Activated CD8-positive, alpha-beta T cell treated with anti-CD3 and anti-CD28 coated beads, Interleukin-2, amount 10 ng/mL, durations not matched to agents 7 days and 5 days (primary cell): ENCODE results near the gene SLC19A2. TPM values are rescaled to one million over a fixed set of nuclear protein-coding genes. Genes with fewer than 3 reads are reported as not detected.
"Not testable (repeated sequence)": the region's sequence is repeated elsewhere in the genome, so short reads cannot be mapped to it uniquely, and the experiment has no call there.

ENCODE experiments used
- ATAC-seq: fragments of 150-1000 bp; cut with Tn5 transposase; one replicate; pipeline ENCODE4 v1.10.0; 2021; ENCODE audit warnings: moderate library complexity
- CTCF ChIA-PET: fragments of 350-600 bp; sonication (Branson Sonifier 250); formaldehyde crosslinking; loops from one replicate; lab custom pipeline; 2021; ENCODE audit warnings: antibody characterized with exemption; lab: Charles Lee
- POLR2A ChIA-PET: fragments of 350-600 bp; sonication (Branson Sonifier 250); formaldehyde crosslinking; loops from one replicate; lab custom pipeline; 2021; ENCODE audit warnings: antibody characterized with exemption; lab: Charles Lee
- DNase-seq: peaks from one replicate; pipeline ENCODE4 v3.0.0-alpha.2; 2020
- H3K27ac Mint-ChIP-seq: one replicate; pipeline ENCODE4 v1.8.0; 2021; ENCODE audit warnings: mild to moderate bottlenecking, mixed read lengths
- H3K27me3 Mint-ChIP-seq: one replicate; pipeline ENCODE4 v1.8.0; 2021; ENCODE audit warnings: low read depth, mixed read lengths
- H3K36me3 Mint-ChIP-seq: one replicate; pipeline ENCODE4 v1.8.0; 2021; ENCODE audit warnings: low read depth, mixed read lengths
- H3K4me1 Mint-ChIP-seq: one replicate; pipeline ENCODE4 v1.8.0; 2021; ENCODE audit warnings: low read depth, mixed read lengths
- H3K4me3 Mint-ChIP-seq: one replicate; pipeline ENCODE4 v1.8.0; 2021; ENCODE audit warnings: mild to moderate bottlenecking, mixed read lengths
- H3K9me3 Mint-ChIP-seq: one replicate; pipeline ENCODE4 v1.8.0; 2022; ENCODE audit warnings: mixed read lengths; ENCODE audit not compliant: insufficient read depth
- total RNA-seq, 2 experiments: library from RNA; stranded (reverse); gene quantifications; one replicate each; pipeline ENCODE4 v1.2.3, GENCODE V29; 2021

The SLC19A2 gene
- total RNA-seq, 2 experiments from 2014 or later, result 4.8 to 5.8 TPM

GRCh38 chr1:169507413-169507812, 21.7 kb upstream of the SLC19A2 start:
- Mint-ChIP-seq H3K27me3 (peaks cover 2% of the 10 kb centered on the region), H3K9me3 (no peaks in the 10 kb centered on the region), H3K27ac (no peak overlapping the region), H3K4me1 (peaks cover 11% of the 10 kb centered on the region), H3K36me3 (peaks cover 2% of the 10 kb centered on the region), H3K4me3 (no peak overlapping the region)
- ChIA-PET CTCF (interaction anchor here (1.1 to 3.1 kb wide), 2 partner anchors 22 to 39 kb away, joined by 4 to 11 read pairs; no protein-coding TSS in a partner anchor), POLR2A (no interaction called here)
- ATAC-seq (no peak), DNase-seq (no peak)

DNA sequence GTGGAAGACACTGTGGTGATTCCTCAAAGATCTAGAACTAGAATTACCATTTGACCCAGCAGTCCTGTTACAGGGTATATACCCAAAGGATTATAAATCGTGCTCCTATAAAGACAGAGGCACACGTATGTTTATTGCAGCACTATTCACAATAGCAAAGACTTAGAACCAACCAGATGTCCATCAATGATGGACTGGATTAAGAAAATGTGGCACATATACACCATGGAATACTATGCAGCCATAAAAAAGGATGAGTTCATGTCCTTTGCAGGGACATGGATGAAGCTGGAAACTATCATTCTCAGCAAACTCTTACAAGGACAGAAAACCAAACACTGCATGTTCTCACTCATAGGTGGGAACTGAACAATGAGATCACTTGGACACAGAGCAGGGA, 17.9 kb upstream of the SLC19A2 start:
- H3K9me3 Mint-ChIP-seq, H3K36me3 Mint-ChIP-seq, ATAC-seq, DNase-seq, CTCF ChIA-PET, POLR2A ChIA-PET, H3K27ac Mint-ChIP-seq, H3K4me1 Mint-ChIP-seq, H3K4me3 Mint-ChIP-seq, H3K27me3 Mint-ChIP-seq: not testable (repeated sequence)

GRCh38 chr1:169499807-169500206, 14.1 kb upstream of the SLC19A2 start:
- POLR2A ChIA-PET, result no interaction called here

GRCh38 chr1:169497317-169497716, 11.6 kb upstream of the SLC19A2 start:
- Mint-ChIP-seq H3K27me3 (peaks cover 3% of the 10 kb centered on the region), H3K36me3 (peaks cover 2% of the 10 kb centered on the region), H3K27ac (no peak overlapping the region), H3K9me3 (peaks cover 7% of the 10 kb centered on the region), H3K4me1 (peaks cover 12% of the 10 kb centered on the region), H3K4me3 (no peak overlapping the region)
- ATAC-seq (no peak), DNase-seq (no peak)
- CTCF ChIA-PET, result no interaction called here
- POLR2A ChIA-PET, result no interaction called here

More at GRCh38 chr1:169499807-169500206, 14.1 kb upstream of the SLC19A2 start:
- DNase-seq (no peak), ATAC-seq (no peak)
- H3K4me1 Mint-ChIP-seq, result peaks cover 12% of the 10 kb centered on the region
- no peak overlapping the region for H3K27ac Mint-ChIP-seq
- H3K27me3 Mint-ChIP-seq, result peaks cover 3% of the 10 kb centered on the region
- CTCF ChIA-PET, result no interaction called here
- H3K36me3 Mint-ChIP-seq, result peaks cover 4% of the 10 kb centered on the region
- H3K9me3 Mint-ChIP-seq, result peaks cover 7% of the 10 kb centered on the region
- no peak overlapping the region for H3K4me3 Mint-ChIP-seq

DNA sequence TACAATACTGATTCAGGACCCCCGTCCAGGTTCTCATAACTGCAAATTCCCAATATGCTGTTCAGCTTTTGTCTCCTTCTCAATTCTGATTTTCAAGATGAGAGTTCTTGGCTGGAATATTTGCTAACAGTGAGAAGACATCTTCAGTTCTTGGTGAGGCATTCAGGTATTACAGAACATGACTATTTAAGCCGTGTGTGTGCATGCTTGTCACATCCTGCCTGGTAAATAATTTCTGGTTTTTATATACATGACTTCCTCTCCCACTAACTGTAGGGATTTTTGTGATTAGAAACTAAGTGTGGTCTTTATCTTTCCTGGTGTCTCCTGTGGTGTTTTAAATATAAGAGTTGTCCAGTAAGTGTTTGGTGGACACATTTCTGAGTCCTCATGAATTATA, 10.2 kb upstream of the SLC19A2 start:
- H3K27ac Mint-ChIP-seq, result no peak overlapping the region
- H3K4me3 Mint-ChIP-seq, result no peak overlapping the region
- CTCF ChIA-PET, result no interaction called here
- H3K27me3 Mint-ChIP-seq, result peaks cover 3% of the 10 kb centered on the region
- peaks cover 2% of the 10 kb centered on the region for H3K36me3 Mint-ChIP-seq
- peaks cover 7% of the 10 kb centered on the region for H3K9me3 Mint-ChIP-seq
- peaks cover 12% of the 10 kb centered on the region for H3K4me1 Mint-ChIP-seq
- DNase-seq (no peak), ATAC-seq (no peak)
- POLR2A ChIA-PET, result no interaction called here

DNA sequence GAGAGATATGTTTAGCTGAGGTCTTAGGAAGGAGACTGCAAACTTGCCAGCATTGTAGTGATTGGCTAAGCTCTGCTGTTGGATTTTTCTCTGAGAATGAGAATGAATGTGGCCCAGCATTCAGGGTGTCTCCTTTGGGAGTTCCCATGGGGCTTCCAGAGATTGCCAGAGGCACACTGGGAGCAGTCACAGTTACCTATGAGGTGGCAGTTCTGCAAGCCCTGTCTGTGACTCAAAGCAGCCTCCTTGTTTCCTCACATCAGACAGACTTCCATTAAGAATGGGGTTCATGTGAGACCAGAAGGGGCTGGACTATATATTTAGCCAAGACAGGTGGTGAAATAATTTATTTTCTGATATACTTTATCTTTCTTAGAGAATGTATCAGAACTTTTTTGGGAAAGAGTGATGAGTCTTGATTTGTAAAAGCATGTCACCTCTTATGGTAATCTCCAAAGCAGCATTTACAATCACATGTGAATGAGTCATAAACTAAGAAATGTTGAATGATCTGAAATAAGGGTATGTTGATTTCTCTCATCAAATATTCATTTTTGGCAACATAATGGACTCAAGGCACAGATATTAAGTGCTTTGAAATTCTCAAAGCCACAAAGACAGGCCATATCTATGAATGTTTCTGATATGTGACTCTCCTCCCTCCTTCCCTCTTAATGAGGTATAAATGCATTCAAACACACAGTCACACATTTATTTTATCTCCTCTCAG, 9.5 kb upstream of the SLC19A2 start:
- H3K4me3 Mint-ChIP-seq, result no peak overlapping the region
- ChIA-PET POLR2A (interaction anchor here (0.6 kb wide), 1 partner anchor 301 kb away, joined by 3 read pairs; no protein-coding TSS in a partner anchor), CTCF (no interaction called here)
- H3K36me3 Mint-ChIP-seq, result peaks cover 2% of the 10 kb centered on the region
- peaks cover 12% of the 10 kb centered on the region for H3K4me1 Mint-ChIP-seq
- no peak for ATAC-seq
- H3K27ac Mint-ChIP-seq, result no peak overlapping the region
- peaks cover 7% of the 10 kb centered on the region for H3K9me3 Mint-ChIP-seq
- DNase-seq, result no peak
- peaks cover 3% of the 10 kb centered on the region for H3K27me3 Mint-ChIP-seq

DNA sequence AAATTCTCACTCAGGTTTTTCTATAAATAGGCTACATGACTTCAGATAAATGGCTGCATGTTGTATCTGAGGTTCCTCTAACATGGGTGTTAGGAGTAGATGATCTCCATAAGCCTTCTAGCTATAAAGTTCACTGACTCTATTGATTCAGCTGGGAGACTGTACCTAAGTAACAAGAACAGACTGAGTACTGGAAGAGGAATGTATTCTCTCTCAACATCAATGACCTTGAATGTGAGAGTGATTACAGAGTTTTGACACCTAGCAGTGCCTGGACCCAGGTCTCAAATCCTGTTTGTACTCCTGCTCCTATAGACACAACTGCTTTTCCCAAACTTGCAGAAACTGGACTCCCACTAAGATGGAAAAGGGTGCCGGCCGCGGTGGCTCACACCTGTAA, 8.6 kb upstream of the SLC19A2 start:
- Mint-ChIP-seq H3K36me3 (peaks cover 2% of the 10 kb centered on the region), H3K27ac (no peak overlapping the region), H3K4me1 (peaks cover 8% of the 10 kb centered on the region), H3K4me3 (no peak overlapping the region), H3K9me3 (peaks cover 7% of the 10 kb centered on the region), H3K27me3 (peaks cover 3% of the 10 kb centered on the region)
- DNase-seq (no peak), ATAC-seq (no peak)
- ChIA-PET POLR2A (no interaction called here), CTCF (no interaction called here)

DNA sequence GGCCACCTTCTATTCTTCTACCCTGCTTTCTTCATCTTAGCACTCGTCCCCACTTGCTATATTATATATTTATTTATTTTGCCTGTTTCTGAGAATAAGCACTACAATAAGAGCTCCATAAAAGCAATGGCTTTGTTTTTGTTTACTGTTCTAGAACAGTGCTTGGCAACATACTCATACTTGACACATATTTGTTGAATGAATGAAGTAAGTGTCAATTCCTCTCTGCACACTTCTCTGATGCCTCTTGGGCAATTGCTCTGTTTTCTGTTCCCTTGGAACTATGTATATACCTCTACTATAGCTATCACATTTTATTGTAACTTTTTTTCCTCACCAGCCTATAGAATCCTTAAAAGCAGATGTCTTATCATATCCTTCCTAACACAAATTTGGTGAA, 7.5 kb upstream of the SLC19A2 start:
- Mint-ChIP-seq H3K4me1 (peaks cover 8% of the 10 kb centered on the region), H3K4me3 (no peak overlapping the region), H3K9me3 (peaks cover 3% of the 10 kb centered on the region), H3K27ac (no peak overlapping the region), H3K36me3 (no peaks in the 10 kb centered on the region), H3K27me3 (peaks cover 2% of the 10 kb centered on the region)
- ATAC-seq (no peak), DNase-seq (no peak)
- ChIA-PET POLR2A (no interaction called here), CTCF (no interaction called here)

GRCh38 chr1:169491845-169492281, 6.1 kb upstream of the SLC19A2 start:
- POLR2A ChIA-PET, result interaction anchor here (0.7 kb wide), 1 partner anchor 93 kb away, joined by 3 read pairs; no protein-coding TSS in a partner anchor
- Mint-ChIP-seq H3K27me3 (no peaks in the 10 kb centered on the region), H3K4me3 (no peak overlapping the region), H3K9me3 (no peaks in the 10 kb centered on the region), H3K27ac (no peak overlapping the region), H3K4me1 (peaks cover 17% of the 10 kb centered on the region), H3K36me3 (no peaks in the 10 kb centered on the region)
- CTCF ChIA-PET, result interaction anchor here (0.9 kb wide), 1 partner anchor 19 kb away, joined by 3 read pairs; no protein-coding TSS in a partner anchor
- DNase-seq (no peak), ATAC-seq (peak; percentile 15)

DNA sequence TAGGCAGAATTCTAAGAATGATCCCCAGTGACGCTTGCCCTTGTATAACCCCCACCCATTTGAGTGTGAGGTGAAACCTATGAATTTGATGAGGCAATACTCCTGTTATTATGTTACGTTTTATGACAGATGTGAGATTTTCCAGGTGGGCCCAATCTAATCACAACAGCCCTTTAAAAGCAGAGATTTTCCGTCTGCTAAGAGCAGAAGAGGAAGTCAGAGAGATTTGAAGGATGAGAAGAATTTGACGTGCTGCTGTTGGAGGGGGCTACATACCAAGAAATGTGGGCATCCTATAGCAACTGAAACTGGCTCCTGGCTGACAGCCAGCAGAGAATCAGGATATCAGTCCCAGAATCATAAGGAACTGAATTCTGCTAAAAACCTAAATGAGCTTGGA, 2.4 kb upstream of the SLC19A2 start:
- POLR2A ChIA-PET, result no interaction called here
- CTCF ChIA-PET, result interaction anchor here (1.1 kb wide), 1 partner anchor 885 kb away, joined by 4 read pairs; no protein-coding TSS in a partner anchor

DNA sequence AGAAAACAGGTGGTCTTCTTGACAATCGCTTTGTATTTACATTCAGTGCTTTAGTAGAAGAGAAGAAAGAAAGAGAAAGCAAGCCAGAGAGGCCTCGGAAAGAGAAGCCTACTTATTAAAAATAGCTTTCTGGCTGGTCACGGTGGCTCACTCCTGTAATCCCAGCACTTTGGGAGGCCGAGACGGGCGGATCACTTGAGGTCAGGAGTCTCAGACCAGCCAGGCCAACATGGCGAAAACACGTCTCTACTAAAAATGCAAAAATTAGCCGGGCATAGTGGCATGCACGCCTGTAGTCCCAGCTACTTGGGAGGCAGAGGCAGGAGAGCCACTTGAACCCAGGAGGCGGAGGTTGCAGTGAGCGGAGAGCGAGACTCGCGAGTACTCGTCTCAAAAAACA, 1.8 kb upstream of the SLC19A2 start:
- no peaks in the 10 kb centered on the region for H3K36me3 Mint-ChIP-seq
- no peak overlapping the region for H3K4me3 Mint-ChIP-seq
- peaks cover 37% of the 10 kb centered on the region for H3K4me1 Mint-ChIP-seq
- POLR2A ChIA-PET, result no interaction called here
- CTCF ChIA-PET, result interaction anchor here (1.5 to 2.3 kb wide), 2 partner anchors 11 to 58 kb away, joined by 4 to 10 read pairs; no protein-coding TSS in a partner anchor
- no peak for ATAC-seq
- no peaks in the 10 kb centered on the region for H3K9me3 Mint-ChIP-seq
- no peaks in the 10 kb centered on the region for H3K27me3 Mint-ChIP-seq
- no peak overlapping the region for H3K27ac Mint-ChIP-seq
- no peak for DNase-seq

More for the DNA sequence above, 2.4 kb upstream of the SLC19A2 start:
- Mint-ChIP-seq H3K27me3 (no peaks in the 10 kb centered on the region), H3K36me3 (no peaks in the 10 kb centered on the region), H3K4me3 (no peak overlapping the region), H3K27ac (no peak overlapping the region), H3K9me3 (no peaks in the 10 kb centered on the region), H3K4me1 (peaks cover 37% of the 10 kb centered on the region)
- ATAC-seq, result no peak
- DNase-seq, result no peak

- Mint-ChIP-seq H3K27ac (no peak overlapping the region), H3K27me3 (no peaks in the 10 kb centered on the region), H3K4me1 (peaks cover 37% of the 10 kb centered on the region), H3K9me3 (no peaks in the 10 kb centered on the region), H3K36me3 (no peaks in the 10 kb centered on the region), H3K4me3 (no peak overlapping the region)
- ChIA-PET POLR2A (interaction anchor here (1.0 kb wide), 1 partner anchor 107 kb away, joined by 4 read pairs; no protein-coding TSS in a partner anchor), CTCF (interaction anchor here (1.5 to 2.3 kb wide), 3 partner anchors 10 to 99 kb away, joined by 4 to 10 read pairs (median 5); partner anchors contain the start of gene F5)
- ATAC-seq, result no peak
- no peak for DNase-seq
These were observed 1.4 kb upstream of the SLC19A2 start for GRCh38 chr1:169487133-169487532.
